ENCODE measurements around the gene ARID4A.
"Not testable (repeated sequence)": the region's sequence is repeated elsewhere in the genome, so short reads cannot be mapped to it uniquely, and the experiment has no call there.

The ARID4A gene

GRCh38 chr14:58298477-58299400, at the start of gene ARID4A:
TSS of gene ARID4A (plus strand) at chr14:58298555. CDS start at chr14:58299855, 1,300 bp downstream.
- DNase-seq = peak in 44 of 56 donors; percentile 29 to 99 (median 94)

- DNase-seq = no peak
Measured at GRCh38 chr14:58249611-58250010, 48.7 kb upstream of the ARID4A start.

GRCh38 chr14:58258156-58258555, 40.2 kb upstream of the ARID4A start:
- DNase-seq = no peak

- DNase-seq = not testable (repeated sequence)
Measured at GRCh38 chr14:58262005-58262404, 36.4 kb upstream of the ARID4A start.

- DNase-seq = no peak
Measured at GRCh38 chr14:58265401-58265800, 33.0 kb upstream of the ARID4A start.

GRCh38 chr14:58270628-58271027, 27.7 kb upstream of the ARID4A start:
- no peak for DNase-seq

- DNase-seq = no peak
Measured at GRCh38 chr14:58272588-58273372, 25.6 kb upstream of the ARID4A start.

- no peak for DNase-seq
Measured at GRCh38 chr14:58274881-58275280, 23.5 kb upstream of the ARID4A start.

- no peak for DNase-seq
Measured at GRCh38 chr14:58275527-58276190, 22.7 kb upstream of the ARID4A start.

GRCh38 chr14:58276208-58276607, 22.1 kb upstream of the ARID4A start:
- DNase-seq = no peak

- no peak for DNase-seq
Measured at GRCh38 chr14:58278177-58278576, 20.2 kb upstream of the ARID4A start.

GRCh38 chr14:58280954-58281787, 17.2 kb upstream of the ARID4A start:
- DNase-seq = peak in 24 of 56 donors; percentile 1 to 61 (median 20)

GRCh38 chr14:58281969-58282368, 16.4 kb upstream of the ARID4A start:
- DNase-seq = no peak

GRCh38 chr14:58282925-58283593, 15.3 kb upstream of the ARID4A start:
- DNase-seq = no peak

- no peak for DNase-seq
Measured at GRCh38 chr14:58283730-58284129, 14.6 kb upstream of the ARID4A start.

GRCh38 chr14:58285132-58285531, 13.2 kb upstream of the ARID4A start:
- no peak for DNase-seq

- DNase-seq = no peak
Measured at GRCh38 chr14:58287607-58288042, 10.7 kb upstream of the ARID4A start.

GRCh38 chr14:58288106-58288792, 10.1 kb upstream of the ARID4A start:
- no peak for DNase-seq

GRCh38 chr14:58291646-58292045, 6.7 kb upstream of the ARID4A start:
- DNase-seq = no peak

- DNase-seq = no peak
Measured at GRCh38 chr14:58292187-58292586, 6.2 kb upstream of the ARID4A start.
